ENCODE results near the gene ASIC3. TPM values are rescaled to one million over a fixed set of nuclear protein-coding genes. Genes with fewer than 3 reads are reported as not detected.
A peak's percentile ranks its signal among the peaks of the same experiment; 100 is the strongest.

The ASIC3 gene
- total RNA-seq, 2 donors from 2014 or later, result 1.1 to 1.2 TPM

DNA sequence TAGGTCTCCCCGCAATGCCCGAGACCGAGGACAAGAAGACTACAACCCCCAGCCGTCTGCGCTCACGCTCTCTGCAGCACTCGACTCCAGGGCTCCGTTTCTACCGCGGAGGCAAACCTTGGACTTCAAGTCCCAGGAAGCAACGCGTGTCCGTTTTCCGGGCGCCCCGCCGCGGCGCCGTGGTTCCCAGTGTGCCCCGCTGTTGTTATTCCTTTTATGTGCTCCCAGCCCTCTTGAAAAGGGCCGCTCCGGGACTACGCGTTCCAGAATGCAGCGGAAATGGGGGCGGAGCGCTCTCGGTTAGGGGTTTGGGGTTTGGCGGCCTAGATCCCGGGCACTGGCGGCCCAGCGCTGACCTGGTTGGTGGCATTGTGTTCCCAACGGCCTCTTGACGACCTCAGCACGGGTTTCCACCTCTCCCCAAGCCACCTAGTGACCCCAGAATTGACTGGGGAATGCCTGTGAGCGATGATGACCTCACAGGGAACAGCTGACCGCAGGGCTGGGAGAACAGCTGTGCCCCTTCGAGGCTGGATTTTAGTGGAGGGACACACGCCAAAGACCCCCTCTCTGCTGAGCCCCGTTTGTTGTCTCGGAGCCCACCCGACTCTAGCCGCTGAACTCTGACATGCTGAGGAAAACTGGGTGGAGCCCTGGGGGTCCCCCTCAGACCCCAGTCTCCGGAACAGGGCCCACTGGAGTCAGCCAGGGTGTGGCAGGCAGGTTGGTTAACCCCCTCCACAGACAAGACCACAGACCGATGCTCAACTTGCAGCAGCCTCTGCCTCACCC, 9.9 kb downstream of the ASIC3 start:
- Histone ChIP-seq H3K36me3 (no peaks in the 10 kb centered on the region), H3K9me3 (no peaks in the 10 kb centered on the region)

DNA sequence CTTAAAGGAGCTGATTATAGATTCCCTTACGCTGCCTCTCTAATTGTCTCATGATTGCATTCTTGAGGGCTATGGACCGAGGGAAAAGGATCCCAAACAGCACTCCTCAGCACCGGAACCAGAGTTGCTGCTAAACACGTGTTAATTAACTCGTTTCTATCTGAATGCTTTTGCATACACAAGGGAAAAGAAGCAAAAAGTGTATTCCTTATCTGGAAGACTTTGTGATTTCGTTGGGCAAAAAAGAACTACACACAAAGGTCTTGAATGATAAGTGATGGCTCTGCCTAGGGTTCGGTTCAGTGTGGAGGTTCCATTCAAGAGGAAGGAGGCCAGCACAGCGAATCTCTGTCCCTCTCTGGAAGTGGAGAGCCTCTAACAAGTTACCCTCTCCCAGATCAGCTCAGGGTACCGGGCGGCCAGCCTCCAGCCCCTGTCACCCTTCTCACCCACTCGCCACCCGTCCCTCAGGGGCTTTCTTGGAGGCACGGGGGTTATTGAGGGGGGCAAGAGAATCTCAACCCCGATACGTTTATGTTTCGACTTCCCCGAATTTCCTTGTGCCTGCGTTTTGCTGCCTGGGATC, 10.5 kb downstream of the ASIC3 start:
- H3K4me3 ChIP-seq, result peak overlapping the region; percentile 67 to 85
- no peaks in the 10 kb centered on the region for H3K36me3 ChIP-seq
- peak overlapping the region; percentile 94 to 97 for H3K27ac ChIP-seq
- TF ChIP-seq, protein P1, sequence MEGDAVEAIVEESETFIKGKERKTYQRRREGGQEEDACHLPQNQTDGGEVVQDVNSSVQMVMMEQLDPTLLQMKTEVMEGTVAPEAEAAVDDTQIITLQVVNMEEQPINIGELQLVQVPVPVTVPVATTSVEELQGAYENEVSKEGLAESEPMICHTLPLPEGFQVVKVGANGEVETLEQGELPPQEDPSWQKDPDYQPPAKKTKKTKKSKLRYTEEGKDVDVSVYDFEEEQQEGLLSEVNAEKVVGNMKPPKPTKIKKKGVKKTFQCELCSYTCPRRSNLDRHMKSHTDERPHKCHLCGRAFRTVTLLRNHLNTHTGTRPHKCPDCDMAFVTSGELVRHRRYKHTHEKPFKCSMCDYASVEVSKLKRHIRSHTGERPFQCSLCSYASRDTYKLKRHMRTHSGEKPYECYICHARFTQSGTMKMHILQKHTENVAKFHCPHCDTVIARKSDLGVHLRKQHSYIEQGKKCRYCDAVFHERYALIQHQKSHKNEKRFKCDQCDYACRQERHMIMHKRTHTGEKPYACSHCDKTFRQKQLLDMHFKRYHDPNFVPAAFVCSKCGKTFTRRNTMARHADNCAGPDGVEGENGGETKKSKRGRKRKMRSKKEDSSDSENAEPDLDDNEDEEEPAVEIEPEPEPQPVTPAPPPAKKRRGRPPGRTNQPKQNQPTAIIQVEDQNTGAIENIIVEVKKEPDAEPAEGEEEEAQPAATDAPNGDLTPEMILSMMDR (IDR thresholded peaks at IDR 0.05), result no peak
- H3K4me1 ChIP-seq, result peaks cover 0 to 62% of the 10 kb centered on the region in 2 donors
- H3K27me3 ChIP-seq, result no peaks in the 10 kb centered on the region
- H3K9me3 ChIP-seq, result no peaks in the 10 kb centered on the region
- no peak for DNase-seq (ENCODE audit: low spot score)

More for the DNA sequence above, 9.9 kb downstream of the ASIC3 start:
- peak; percentile 100 for DNase-seq (ENCODE audit: low spot score)
- Histone ChIP-seq H3K27me3 (no peaks in the 10 kb centered on the region), H3K27ac (peak overlapping the region; percentile 94 to 97), H3K4me3 (peak overlapping the region; percentile 67 to 85), H3K4me1 (peaks cover 0 to 55% of the 10 kb centered on the region in 2 donors)
- TF ChIP-seq, protein P1 (IDR thresholded peaks at IDR 0.05), result no peak

DNA sequence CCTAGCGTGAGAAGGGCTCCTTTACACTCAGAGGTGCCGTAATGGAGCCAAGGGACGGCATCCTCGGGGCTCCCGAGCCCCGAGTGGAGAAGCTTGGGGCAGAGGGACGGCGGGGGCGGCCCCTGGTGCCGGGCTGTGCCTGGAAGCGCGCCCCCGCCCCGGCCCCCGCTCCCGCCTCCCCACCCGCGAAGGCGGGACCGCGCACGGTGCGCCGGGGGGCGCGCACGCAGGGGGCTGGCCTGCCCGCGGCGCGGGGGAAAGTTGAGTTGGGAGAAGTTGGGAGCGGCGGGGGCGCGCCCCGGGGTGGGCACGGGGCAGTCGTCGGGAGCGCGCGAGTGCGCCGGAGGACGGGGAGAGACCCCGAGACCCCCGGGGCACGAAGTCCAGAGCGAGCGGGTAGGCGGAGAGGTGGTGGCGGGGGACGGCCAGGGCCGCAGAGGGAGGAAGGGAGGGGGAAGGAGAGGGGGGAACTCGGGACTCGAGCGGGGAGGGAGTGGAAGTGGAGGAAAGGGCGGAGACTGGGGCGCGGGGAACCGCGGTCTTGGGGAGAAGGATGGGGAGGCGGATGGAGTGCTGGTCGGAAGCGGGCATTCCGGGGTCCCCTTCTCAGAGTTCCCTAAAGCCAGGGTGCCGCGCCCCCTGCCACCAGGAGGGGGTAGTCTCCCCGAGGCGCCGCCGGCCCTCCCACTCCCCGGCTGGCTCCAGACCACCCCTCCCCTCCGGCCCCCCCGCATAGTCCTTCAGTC, 11.2 kb downstream of the ASIC3 start, which contains the start of gene SLC4A2:
SLC4A2 (plus strand) TSS at position 223 of the 746 bp plus-strand sequence. CDS start 2,399 bp downstream, outside the sequence.
- TF ChIP-seq, protein P1 (IDR thresholded peaks at IDR 0.05), result peak; percentile 51 to 71
- Histone ChIP-seq H3K27me3 (no peaks in the 10 kb centered on the region), H3K36me3 (peaks cover 5% of the 10 kb centered on the region), H3K4me3 (peak within 1 kb of the TSS; percentile 67 to 85), H3K27ac (peak within 1 kb of the TSS; percentile 94 to 97), H3K9me3 (no peaks in the 10 kb centered on the region), H3K4me1 (peaks cover 0 to 62% of the 10 kb centered on the region in 2 donors)
- peak; percentile 77 for DNase-seq (ENCODE audit: low spot score)

DNA sequence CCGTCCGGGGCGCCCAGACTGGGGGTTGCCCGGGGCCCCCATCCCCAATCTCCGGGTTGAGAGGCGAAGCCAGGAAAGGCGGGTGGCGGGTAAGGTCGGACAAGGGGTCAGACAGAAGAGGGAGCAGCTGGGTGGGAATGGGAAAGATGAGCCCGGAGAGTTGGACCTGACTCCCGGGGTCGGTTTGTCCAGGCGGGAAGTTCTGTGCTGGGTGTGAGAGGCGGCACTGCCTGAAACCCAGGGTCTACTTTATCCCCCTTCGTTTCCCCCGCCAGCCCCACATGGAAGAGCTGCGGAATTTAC, 11.7 kb downstream of the ASIC3 start:
- Histone ChIP-seq H3K27me3 (no peaks in the 10 kb centered on the region), H3K27ac (peak overlapping the region; percentile 94 to 97), H3K9me3 (no peaks in the 10 kb centered on the region), H3K36me3 (peaks cover 10% of the 10 kb centered on the region), H3K4me1 (peaks cover 0 to 62% of the 10 kb centered on the region in 2 donors), H3K4me3 (peak overlapping the region; percentile 67 to 85)
- no peak for DNase-seq (ENCODE audit: low spot score)
- TF ChIP-seq, protein P1 (IDR thresholded peaks at IDR 0.05), result peak in 1 of 2 donors; percentile 4

DNA sequence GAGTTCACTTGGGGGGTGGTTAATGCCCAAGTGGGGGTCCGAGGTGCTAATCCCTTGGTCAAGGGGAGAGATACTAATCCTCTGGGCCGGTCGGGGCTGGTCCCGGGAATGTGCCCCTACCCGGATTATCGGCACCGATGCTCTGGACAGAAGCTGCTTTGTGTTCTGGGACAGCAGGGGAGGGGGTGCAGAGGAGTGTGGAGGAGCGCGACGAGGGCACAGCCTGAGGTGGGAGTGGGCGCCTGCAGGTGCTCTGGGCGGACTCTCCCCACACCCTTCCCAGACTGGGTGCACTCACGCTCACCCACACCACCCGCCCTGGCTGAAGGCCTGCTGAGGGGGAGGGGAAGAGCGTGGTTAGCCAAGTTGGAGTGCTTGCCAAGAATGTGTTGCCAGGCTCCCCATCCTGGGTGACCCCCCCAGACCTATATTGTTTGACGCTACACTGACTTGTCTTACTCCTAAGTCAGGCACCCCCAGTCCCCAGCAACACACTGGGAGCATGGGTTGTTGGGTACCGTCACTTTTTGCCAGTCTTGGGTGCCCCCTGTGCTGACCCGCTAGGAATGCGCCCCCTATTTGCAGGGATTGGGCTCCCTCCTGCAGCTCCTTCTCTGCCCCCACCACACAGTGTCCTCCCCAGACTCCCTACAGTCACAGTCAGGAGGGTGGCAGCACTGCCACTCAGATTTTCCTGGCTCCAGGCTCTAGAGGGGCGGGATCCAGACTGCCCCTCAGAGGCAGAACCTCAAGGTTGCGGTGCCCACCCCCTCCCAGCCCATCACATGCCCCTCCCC, 12.3 kb downstream of the ASIC3 start:
- peak overlapping the region; percentile 67 to 85 for H3K4me3 ChIP-seq
- no peaks in the 10 kb centered on the region for H3K27me3 ChIP-seq
- no peaks in the 10 kb centered on the region for H3K9me3 ChIP-seq
- TF ChIP-seq, protein P1 (IDR thresholded peaks at IDR 0.05), result peak in 1 of 2 donors; percentile 25
- peak overlapping the region; percentile 94 to 97 for H3K27ac ChIP-seq
- no peak for DNase-seq (ENCODE audit: low spot score)
- peaks cover 0 to 62% of the 10 kb centered on the region in 2 donors for H3K4me1 ChIP-seq
- H3K36me3 ChIP-seq, result peaks cover 16% of the 10 kb centered on the region

All from right atrium auricular region (tissue), 2 donors.